Loucy (cell line): ENCODE measurements around the gene WIPF2.
"Not testable (repeated sequence)": the region's sequence is repeated elsewhere in the genome, so short reads cannot be mapped to it uniquely, and the experiment has no call there.

Experiments
- H2AFZ ChIP-seq: fragments of 200-600 bp; sonication (generic); 2 replicates; pipeline ENCODE4 v1.6.0; 2016; ENCODE audit warnings: antibody characterized with exemption, mild to moderate bottlenecking, low read length, moderate library complexity
- H3F3A ChIP-seq: fragments of 200-600 bp; 2 replicates; pipeline ENCODE4 v1.6.0; 2016; ENCODE audit warnings: antibody characterized with exemption, low read depth, mild to moderate bottlenecking
- H3K27me3 ChIP-seq: fragments of 200-600 bp; sonication (generic); 2 replicates; pipeline ENCODE4 v1.6.1; 2014; ENCODE audit warnings: low read length, mild to moderate bottlenecking; ENCODE audit not compliant: insufficient read depth, poor library complexity, severe bottlenecking
- H3K36me3 ChIP-seq: fragments of 200-600 bp; sonication (generic); 2 replicates; pipeline ENCODE4 v1.6.1; 2016; ENCODE audit warnings: low read length; ENCODE audit not compliant: insufficient read depth
- H3K4me1 ChIP-seq: fragments of 200-600 bp; sonication (generic); 2 replicates; pipeline ENCODE4 v1.5.1; 2014; ENCODE audit warnings: low read length, mild to moderate bottlenecking; ENCODE audit not compliant: insufficient read depth, poor library complexity, severe bottlenecking
- H3K4me2 ChIP-seq: fragments of 200-600 bp; sonication (generic); 2 replicates; pipeline ENCODE4 v1.6.0; 2014; ENCODE audit warnings: antibody characterized with exemption, low read length, low read depth, mild to moderate bottlenecking; ENCODE audit not compliant: poor library complexity, severe bottlenecking
- H3K4me3 ChIP-seq: fragments of 200-600 bp; sonication (generic); 2 replicates; pipeline ENCODE4 v1.5.1; 2014; ENCODE audit warnings: low read length, mild to moderate bottlenecking, mixed read lengths; ENCODE audit not compliant: poor library complexity, severe bottlenecking
- H3K79me2 ChIP-seq: fragments of 200-600 bp; sonication (generic); 2 replicates; pipeline ENCODE4 v1.6.1; 2014; ENCODE audit warnings: low read length; ENCODE audit not compliant: insufficient read depth
- H3K9ac ChIP-seq: fragments of 200-600 bp; sonication (generic); 2 replicates; pipeline ENCODE4 v1.6.0; 2014; ENCODE audit warnings: mild to moderate bottlenecking, low read depth, low read length, moderate library complexity; ENCODE audit not compliant: poor library complexity, severe bottlenecking
- H3K9me2 ChIP-seq: fragments of 200-600 bp; sonication (generic); replicated peaks from 2 replicates; pipeline ENCODE4 v1.6.1; 2016; ENCODE audit warnings: low read depth, low read length, mixed read lengths
- H3K9me3 ChIP-seq: fragments of 200-600 bp; sonication (generic); 2 replicates; pipeline ENCODE4 v1.6.1; 2014; ENCODE audit warnings: mild to moderate bottlenecking, antibody characterized with exemption, low read length, low read depth; ENCODE audit not compliant: insufficient read depth
- H4K20me1 ChIP-seq: fragments of 200-600 bp; sonication (generic); 2 replicates; pipeline ENCODE4 v1.6.0; 2014; ENCODE audit warnings: antibody characterized with exemption, low read length, mild to moderate bottlenecking; ENCODE audit not compliant: insufficient read depth, poor library complexity, severe bottlenecking
- CTCF ChIP-seq: fragments of 200-600 bp; sonication (generic); conservative IDR thresholded peaks from 2 replicates; pipeline ENCODE4 v1.5.1; 2014; ENCODE audit warnings: mild to moderate bottlenecking, antibody characterized with exemption, low read length
- EZH2phosphoT487 ChIP-seq: fragments of 200-600 bp; IDR thresholded peaks from 2 replicates; pipeline ENCODE4 v1.6.1; 2018; ENCODE audit warnings: antibody characterized with exemption, mild to moderate bottlenecking, moderate library complexity, borderline replicate concordance

Gene WIPF2

GRCh38 chr17:40295488-40296436 is 76.7 kb downstream of the WIPF2 start:
- no peaks in the 10 kb centered on the region for H3K9me2 ChIP-seq
- H3K4me2 ChIP-seq: peak overlapping the region; percentile 18
- H3K79me2 ChIP-seq: peaks cover 46% of the 10 kb centered on the region
- no peak overlapping the region for H3K4me3 ChIP-seq
- no peak overlapping the region for H2AFZ ChIP-seq
- no peaks in the 10 kb centered on the region for H3F3A ChIP-seq
- H3K9me3 ChIP-seq: no peaks in the 10 kb centered on the region
- peaks cover 68% of the 10 kb centered on the region; the same call in 1 of the 2 replicates for H3K36me3 ChIP-seq
- peak overlapping the region; percentile 35 for H3K9ac ChIP-seq
- TF ChIP-seq EZH2phosphoT487 (no peak), CTCF (no peak)
- H3K27me3 ChIP-seq: no peaks in the 10 kb centered on the region
- H3K4me1 ChIP-seq: peaks cover 34% of the 10 kb centered on the region
- H4K20me1 ChIP-seq: peaks cover 21% of the 10 kb centered on the region

GRCh38 chr17:40297511-40297910 is 78.4 kb downstream of the WIPF2 start:
- Histone ChIP-seq H3K4me3 (no peak overlapping the region), H3K4me1 (peaks cover 28% of the 10 kb centered on the region), H3F3A (no peaks in the 10 kb centered on the region), H3K9ac (no peak overlapping the region), H3K4me2 (no peak overlapping the region), H3K27me3 (no peaks in the 10 kb centered on the region), H3K79me2 (peaks cover 31% of the 10 kb centered on the region), H3K9me3 (no peaks in the 10 kb centered on the region), H3K9me2 (no peaks in the 10 kb centered on the region), H2AFZ (no peak overlapping the region), H3K36me3 (peaks cover 77% of the 10 kb centered on the region; the same call in 1 of the 2 replicates), H4K20me1 (peaks cover 14% of the 10 kb centered on the region)
- no peak for TF ChIP-seq EZH2phosphoT487
- TF ChIP-seq CTCF: no peak

- TF ChIP-seq CTCF: no peak
- TF ChIP-seq EZH2phosphoT487: no peak
- H4K20me1 ChIP-seq: peaks cover 14% of the 10 kb centered on the region
These were observed 79.6 kb downstream of the WIPF2 start for GRCh38 chr17:40298726-40299125.

GRCh38 chr17:40299159-40299757 is 80.2 kb downstream of the WIPF2 start:
- H3K9ac ChIP-seq, H2AFZ ChIP-seq, H3K9me3 ChIP-seq, H3K4me2 ChIP-seq, H3K27me3 ChIP-seq, H3F3A ChIP-seq, H4K20me1 ChIP-seq, H3K9me2 ChIP-seq, H3K4me3 ChIP-seq: not testable (repeated sequence)
- peaks cover 69% of the 10 kb centered on the region; the same call in 1 of the 2 replicates for H3K36me3 ChIP-seq
- H3K4me1 ChIP-seq: peaks cover 30% of the 10 kb centered on the region
- H3K79me2 ChIP-seq: peaks cover 29% of the 10 kb centered on the region

More at GRCh38 chr17:40298726-40299125, 79.6 kb downstream of the WIPF2 start:
- H3K27me3 ChIP-seq: no peaks in the 10 kb centered on the region
- H3K9ac ChIP-seq: no peak overlapping the region
- H3K79me2 ChIP-seq: peaks cover 29% of the 10 kb centered on the region
- peaks cover 30% of the 10 kb centered on the region for H3K4me1 ChIP-seq
- no peak overlapping the region for H2AFZ ChIP-seq
- no peaks in the 10 kb centered on the region for H3K9me3 ChIP-seq
- H3K4me2 ChIP-seq: no peak overlapping the region
- H3K9me2 ChIP-seq: no peaks in the 10 kb centered on the region
- H3K4me3 ChIP-seq: no peak overlapping the region
- peaks cover 74% of the 10 kb centered on the region; the same call in 1 of the 2 replicates for H3K36me3 ChIP-seq
- no peaks in the 10 kb centered on the region for H3F3A ChIP-seq
